Urothelium cell line (cell line): ENCODE measurements around the gene SPOP.
"Not testable (repeated sequence)": the region's sequence is repeated elsewhere in the genome, so short reads cannot be mapped to it uniquely, and the experiment has no call there.

Experiments used
- DNase-seq: peaks from one replicate; pipeline ENCODE4 v3.0.0; 2011; ENCODE audit warnings: low spot score, mixed read lengths
- FAIRE-seq: peaks from 2 replicates; lab custom pipeline; 2011; peaks lifted over from hg19 to GRCh38; lab: Jason Lieb, UNC

The SPOP gene

GRCh38 chr17:49677933-49678847 is at the start of gene SPOP:
SPOP (minus strand) TSS chr17:49678097; CDS start chr17:49622810, 55,287 bp downstream.
- peak; percentile 87 for FAIRE-seq
- DNase-seq, result peak; percentile 98

DNA sequence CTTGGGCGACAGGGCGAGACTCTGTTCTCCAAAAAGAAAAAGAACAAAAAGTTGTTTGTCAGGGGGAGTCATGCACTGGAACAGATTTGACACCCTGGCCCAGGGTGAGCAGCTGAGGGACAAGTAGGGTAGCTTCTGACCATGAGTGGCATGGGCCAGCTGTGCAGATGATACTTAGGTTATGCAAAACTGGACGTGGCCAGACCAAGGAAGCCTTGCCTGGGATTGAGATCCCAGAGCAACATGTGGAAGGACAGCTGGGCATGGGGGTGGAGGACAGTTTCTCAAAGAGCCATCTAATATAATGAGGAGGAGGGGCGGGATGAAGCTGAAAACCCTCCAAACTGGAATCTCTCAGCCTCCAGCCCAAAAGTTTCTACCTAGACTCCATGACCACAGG is 49.5 kb upstream of the SPOP start:
- DNase-seq (no peak), FAIRE-seq (no peak)

DNA sequence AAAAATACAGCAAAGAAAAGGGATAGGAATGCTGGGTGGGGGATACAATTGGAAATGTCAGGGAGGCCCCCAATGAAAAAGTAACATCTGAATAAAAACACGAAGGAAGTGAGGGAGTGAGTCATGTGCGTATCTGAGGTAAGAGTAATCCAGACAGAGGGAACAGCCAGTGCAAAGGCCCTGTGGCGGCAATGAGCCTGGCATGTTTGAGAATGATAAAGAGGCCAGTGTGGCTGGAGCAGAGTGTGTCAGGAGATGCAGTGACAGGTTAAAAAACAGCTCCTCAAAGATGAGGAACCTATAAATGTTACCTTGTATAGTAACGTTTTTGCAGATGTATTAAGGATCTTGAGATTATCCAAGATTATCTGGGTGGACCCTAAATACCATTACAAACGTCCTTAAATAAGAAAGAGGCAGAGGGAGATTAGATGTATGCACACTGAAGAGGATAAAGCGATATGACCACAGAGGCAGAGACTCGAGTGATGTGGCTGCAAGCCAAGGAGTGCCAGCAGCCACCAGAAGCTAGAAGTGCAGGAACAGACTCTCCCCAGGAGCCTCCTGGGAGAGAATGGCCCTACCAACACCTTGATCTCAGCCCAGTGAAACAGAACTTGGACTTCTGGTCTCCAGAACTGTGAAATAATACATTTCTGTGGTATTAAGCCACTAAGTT is 47.7 kb upstream of the SPOP start:
- FAIRE-seq, result no peak

GRCh38 chr17:49724552-49724951 is 46.7 kb upstream of the SPOP start:
- FAIRE-seq, DNase-seq: not testable (repeated sequence)

More for the DNA sequence above, 47.7 kb upstream of the SPOP start:
- DNase-seq, result no peak

DNA sequence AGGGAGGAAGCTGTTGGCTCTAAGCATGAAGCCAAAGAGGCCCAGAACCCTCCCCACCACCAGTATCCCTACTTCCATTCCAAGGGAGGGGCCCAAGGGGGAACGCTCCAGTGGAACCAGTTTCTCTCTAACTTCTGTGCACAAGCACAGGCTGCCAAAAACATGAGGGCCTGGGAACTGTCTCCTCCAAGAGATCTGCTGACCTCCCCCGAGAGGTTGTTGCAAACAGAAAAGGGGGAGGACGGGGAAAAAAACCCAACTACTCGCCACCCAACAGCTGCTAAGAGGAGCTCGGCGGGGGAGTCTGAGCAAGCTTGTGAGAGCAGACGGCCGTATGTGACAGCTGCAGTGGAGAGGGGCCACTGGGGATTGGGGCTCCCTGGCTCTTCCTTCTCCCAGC is 45.5 kb upstream of the SPOP start:
- FAIRE-seq (no peak), DNase-seq (no peak)

- no peak for FAIRE-seq
- DNase-seq, result no peak
These were observed 44.2 kb upstream of the SPOP start for GRCh38 chr17:49722066-49722465.

- no peak for DNase-seq
- FAIRE-seq, result no peak
These were observed 39.5 kb upstream of the SPOP start for GRCh38 chr17:49717371-49717861.

GRCh38 chr17:49716668-49717364 is 38.9 kb upstream of the SPOP start:
- DNase-seq, result no peak
- FAIRE-seq, result no peak

DNA sequence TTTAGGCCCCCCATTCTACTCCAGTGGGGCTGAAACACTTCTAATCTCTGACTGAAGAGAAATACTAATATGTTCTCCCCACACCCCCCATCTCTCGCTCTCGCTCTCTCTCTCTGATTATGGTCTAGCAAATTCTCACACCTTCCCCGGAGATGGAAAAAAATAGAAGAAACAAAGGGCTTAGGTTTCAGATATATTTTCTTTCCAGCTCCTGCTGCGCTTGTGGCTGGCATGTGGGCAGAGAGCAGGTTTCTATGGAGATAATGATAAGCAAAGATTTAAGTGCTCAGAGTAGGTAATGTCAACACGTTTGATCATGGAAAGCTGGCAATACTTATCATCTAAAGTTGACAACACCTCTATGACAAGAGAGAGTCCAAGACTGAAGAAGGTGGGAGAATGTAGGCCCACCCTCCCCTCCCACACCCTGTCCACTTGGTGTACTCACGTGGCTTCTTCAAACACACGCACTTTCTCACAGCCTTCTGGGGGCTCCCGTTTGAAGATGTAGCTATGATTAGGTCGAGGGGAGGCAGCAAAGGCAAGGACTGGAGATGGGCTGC is 37.9 kb upstream of the SPOP start:
- FAIRE-seq (no peak), DNase-seq (no peak)

DNA sequence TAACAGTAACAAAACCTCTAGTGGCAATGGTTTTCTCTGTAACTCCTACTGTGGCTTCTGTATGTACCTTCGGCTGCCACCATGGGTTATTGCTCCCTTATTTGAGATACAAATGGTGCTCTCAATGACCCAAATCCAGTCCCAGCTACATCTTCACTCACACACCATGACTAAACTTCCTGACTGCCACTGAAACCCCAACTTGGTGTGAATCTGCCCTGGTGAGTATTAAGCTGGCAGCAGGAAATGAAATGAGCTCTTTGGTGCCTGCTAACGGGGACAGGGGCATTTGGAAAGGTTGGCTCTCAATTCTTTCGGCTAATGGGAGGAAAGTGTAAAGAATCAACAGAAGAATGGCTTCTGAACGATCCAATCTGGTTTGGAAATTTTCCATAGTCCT is 37.3 kb upstream of the SPOP start:
- no peak for FAIRE-seq

DNA sequence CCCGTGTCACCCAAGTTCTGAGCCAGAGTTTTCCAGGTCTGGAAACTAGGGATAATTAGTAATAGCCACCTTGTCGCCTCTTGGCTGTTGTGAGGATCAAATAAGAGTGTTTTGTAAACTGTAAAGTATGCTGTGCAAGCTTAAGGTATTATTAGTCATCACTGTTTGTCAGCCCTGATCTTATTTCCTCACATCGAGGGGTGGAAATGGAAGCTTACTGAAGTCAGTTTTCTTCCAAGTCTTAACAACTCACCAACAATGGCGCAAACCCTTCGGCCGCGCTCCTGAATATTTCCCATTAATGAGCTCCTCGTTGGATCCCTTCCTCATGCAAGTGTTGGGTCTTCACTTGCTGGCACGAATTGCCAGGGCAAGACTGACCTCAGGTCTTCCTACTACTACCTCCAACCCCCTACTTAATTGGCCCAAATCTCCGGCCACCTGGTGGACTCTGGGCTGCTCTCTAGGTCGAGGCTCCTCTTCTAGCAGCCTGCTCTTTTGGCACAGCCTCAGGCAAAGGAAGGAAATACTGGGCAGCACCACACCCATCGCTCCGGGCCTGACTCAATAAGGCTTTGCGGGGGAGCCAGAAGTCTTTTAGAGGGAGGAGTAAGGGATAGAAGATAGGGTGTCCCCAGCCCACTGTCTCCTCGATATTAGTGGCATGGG is 30.8 kb upstream of the SPOP start:
- DNase-seq (peak; percentile 23), FAIRE-seq (no peak)

More for the DNA sequence above, 37.3 kb upstream of the SPOP start:
- no peak for DNase-seq

GRCh38 chr17:49707608-49708514 is 30.0 kb upstream of the SPOP start, which contains the start of gene SLC35B1:
SLC35B1 (minus strand) TSS chr17:49707964; CDS start chr17:49707833, 131 bp downstream.
- FAIRE-seq (peak; percentile 76), DNase-seq (peak; percentile 99)

GRCh38 chr17:49707246-49707607 is 29.3 kb upstream of the SPOP start:
- FAIRE-seq (no peak), DNase-seq (no peak)

DNA sequence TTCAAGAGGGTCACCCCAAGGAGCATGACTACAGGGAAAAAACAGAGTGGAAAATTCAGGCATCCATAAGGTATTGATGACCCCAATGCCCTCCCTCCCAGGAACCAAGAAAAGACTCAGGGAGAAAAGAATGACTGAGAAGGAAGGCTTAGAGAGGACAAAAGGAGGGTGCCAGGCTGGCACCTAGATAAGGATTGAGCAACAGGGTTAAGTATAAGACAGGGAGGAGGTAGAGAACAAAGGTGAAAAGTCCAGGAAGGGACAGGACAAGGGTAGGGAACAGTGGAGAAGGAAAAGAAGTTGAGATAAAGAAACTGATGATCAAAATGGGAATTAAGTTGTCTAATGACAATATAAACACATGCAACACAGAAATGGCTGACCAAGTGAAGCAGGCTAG is 27.4 kb upstream of the SPOP start:
- DNase-seq (no peak), FAIRE-seq (no peak)

DNA sequence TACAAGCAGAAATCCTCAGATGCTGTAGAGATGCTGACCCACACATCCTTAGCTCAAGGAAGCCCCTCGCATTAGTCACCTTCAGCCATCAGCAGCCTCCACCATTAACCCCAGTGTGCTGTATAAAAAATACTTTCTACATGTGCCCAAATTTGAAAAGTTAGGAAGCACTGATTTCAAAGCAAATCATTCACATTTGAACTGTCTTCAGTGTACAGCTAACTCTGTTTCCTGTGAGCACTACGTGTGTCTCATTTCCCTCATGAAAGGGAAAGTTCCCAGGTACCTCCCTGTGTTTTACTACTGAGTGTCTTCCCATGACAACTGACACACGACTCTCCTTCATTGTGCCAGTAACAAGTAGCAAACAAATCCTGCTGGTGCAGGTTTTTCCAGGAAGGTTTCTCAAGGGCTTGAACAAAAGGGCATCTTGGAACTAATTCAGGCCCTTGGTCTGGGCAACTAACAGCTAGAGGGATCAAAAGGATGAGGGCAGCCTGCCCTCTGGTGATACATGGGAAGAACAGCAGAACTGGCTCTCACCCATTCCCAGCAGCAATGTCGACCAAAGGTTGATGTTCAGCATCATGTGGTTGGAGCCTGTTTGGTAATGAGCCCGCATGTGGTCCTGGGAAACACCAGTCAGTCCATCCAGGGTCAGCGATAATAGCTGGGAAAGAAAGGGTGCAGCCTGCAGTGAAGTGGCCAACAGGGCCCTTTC is 25.8 kb upstream of the SPOP start:
- FAIRE-seq (peak; percentile 32), DNase-seq (peak; percentile 23)

- FAIRE-seq (no peak), DNase-seq (no peak)
These were observed 23.1 kb upstream of the SPOP start for GRCh38 chr17:49700960-49701359.

DNA sequence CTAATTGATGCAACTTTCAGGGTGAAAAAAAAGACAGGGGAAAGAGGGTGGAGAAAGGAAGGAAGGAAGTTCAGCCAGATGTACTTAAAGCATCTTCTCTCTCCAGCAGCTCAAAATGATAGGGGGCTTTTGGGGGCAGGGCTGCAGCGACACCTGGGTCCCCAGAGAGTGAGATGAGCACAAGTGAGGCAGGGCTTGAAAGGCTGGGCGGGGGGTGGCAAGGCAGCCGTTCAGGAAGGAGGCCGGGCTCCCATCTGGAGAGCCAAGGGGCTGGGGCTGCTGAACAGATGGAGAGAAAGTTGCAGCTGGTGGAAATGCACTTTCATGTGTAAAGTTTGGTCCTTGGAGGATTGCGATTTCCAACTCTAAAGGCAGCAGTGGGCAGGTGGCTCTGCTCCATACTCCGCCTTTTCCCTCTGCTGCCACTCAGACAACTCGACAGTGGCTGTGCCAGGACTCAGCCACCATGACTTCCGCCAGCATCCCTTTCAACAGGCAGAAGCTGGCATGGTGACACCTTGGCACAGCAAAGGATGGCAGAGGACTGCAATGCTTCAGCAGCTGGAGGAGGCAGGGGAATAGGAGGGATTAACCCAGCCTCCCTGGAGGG is 22.2 kb upstream of the SPOP start:
- DNase-seq, result no peak
- FAIRE-seq, result no peak

GRCh38 chr17:49698005-49698404 is 20.1 kb upstream of the SPOP start:
- FAIRE-seq (no peak), DNase-seq (no peak)
